ENCODE data around the gene PFKFB3.

PFKFB3 gene

GRCh38 chr10:6232846-6233724, 30.4 kb downstream of the PFKFB3 start:
- Histone ChIP-seq H3K36me3 (ENCODE audit: low read depth) (peaks cover 46% of the 10 kb centered on the region), H3K27me3 (ENCODE audit: insufficient read depth, poor library complexity, severe bottlenecking) (no peaks in the 10 kb centered on the region), H3K9me3 (ENCODE audit: severe bottlenecking) (no peaks in the 10 kb centered on the region), H3K4me1 (ENCODE audit: insufficient read depth, poor library complexity, severe bottlenecking) (no peaks in the 10 kb centered on the region), H3K4me3 (ENCODE audit: severe bottlenecking) (no peak overlapping the region), H3K27ac (ENCODE audit: poor library complexity, severe bottlenecking) (no peak overlapping the region)
- DNase-seq (ENCODE audit: low spot score) (no peak), ATAC-seq (ENCODE audit: low read depth) (no peak)
- TF ChIP-seq CTCF (IDR thresholded peaks at IDR 0.05; ENCODE audit: poor library complexity, severe bottlenecking), result no peak

GRCh38 chr10:6233725-6234277, 31.1 kb downstream of the PFKFB3 start:
- H3K36me3 ChIP-seq (ENCODE audit: low read depth), result peaks cover 44% of the 10 kb centered on the region
- no peak for ATAC-seq (ENCODE audit: low read depth)
- TF ChIP-seq CTCF (IDR thresholded peaks at IDR 0.05; ENCODE audit: poor library complexity, severe bottlenecking), result no peak
- no peaks in the 10 kb centered on the region for H3K4me1 ChIP-seq (ENCODE audit: insufficient read depth, poor library complexity, severe bottlenecking)
- H3K27me3 ChIP-seq (ENCODE audit: insufficient read depth, poor library complexity, severe bottlenecking), result no peaks in the 10 kb centered on the region
- H3K9me3 ChIP-seq (ENCODE audit: severe bottlenecking), result no peaks in the 10 kb centered on the region
- no peak overlapping the region for H3K4me3 ChIP-seq (ENCODE audit: severe bottlenecking)
- DNase-seq (ENCODE audit: low spot score), result no peak
- no peak overlapping the region for H3K27ac ChIP-seq (ENCODE audit: poor library complexity, severe bottlenecking)

GRCh38 chr10:6234371-6234770, 31.6 kb downstream of the PFKFB3 start:
- peaks cover under 1% of the 10 kb centered on the region for H3K4me1 ChIP-seq (ENCODE audit: insufficient read depth, poor library complexity, severe bottlenecking)
- H3K4me3 ChIP-seq (ENCODE audit: severe bottlenecking), result no peak overlapping the region
- no peak for ATAC-seq (ENCODE audit: low read depth)
- TF ChIP-seq CTCF (IDR thresholded peaks at IDR 0.05; ENCODE audit: poor library complexity, severe bottlenecking), result no peak
- DNase-seq (ENCODE audit: low spot score), result no peak
- H3K27ac ChIP-seq (ENCODE audit: poor library complexity, severe bottlenecking), result no peak overlapping the region
- no peaks in the 10 kb centered on the region for H3K9me3 ChIP-seq (ENCODE audit: severe bottlenecking)
- H3K36me3 ChIP-seq (ENCODE audit: low read depth), result peaks cover 42% of the 10 kb centered on the region
- H3K27me3 ChIP-seq (ENCODE audit: insufficient read depth, poor library complexity, severe bottlenecking), result no peaks in the 10 kb centered on the region

GRCh38 chr10:6236349-6237198, 33.8 kb downstream of the PFKFB3 start:
- no peaks in the 10 kb centered on the region for H3K9me3 ChIP-seq (ENCODE audit: severe bottlenecking)
- H3K4me3 ChIP-seq (ENCODE audit: severe bottlenecking), result no peak overlapping the region
- H3K27me3 ChIP-seq (ENCODE audit: insufficient read depth, poor library complexity, severe bottlenecking), result no peaks in the 10 kb centered on the region
- DNase-seq (ENCODE audit: low spot score) (no peak), ATAC-seq (ENCODE audit: low read depth) (no peak)
- TF ChIP-seq CTCF (IDR thresholded peaks at IDR 0.05; ENCODE audit: poor library complexity, severe bottlenecking), result no peak
- peaks cover 3% of the 10 kb centered on the region for H3K4me1 ChIP-seq (ENCODE audit: insufficient read depth, poor library complexity, severe bottlenecking)
- peaks cover 33% of the 10 kb centered on the region for H3K36me3 ChIP-seq (ENCODE audit: low read depth)
- H3K27ac ChIP-seq (ENCODE audit: poor library complexity, severe bottlenecking), result no peak overlapping the region
